ENCODE data around the gene PNMA8C. TPM values are rescaled to one million over a fixed set of nuclear protein-coding genes. Genes with fewer than 3 reads are reported as not detected.
A peak's percentile ranks its signal among the peaks of the same experiment; 100 is the strongest.

Gene PNMA8C
- total RNA-seq (under 1 TPM in 3 of 4 donors, not detected in 1; 0.27 to 0.36 (median 0.28) TPM), polyA plus RNA-seq (under 1 TPM in 2 of 3 donors, not detected in 1; 0.23 to 0.25 TPM)

- no peaks in the 10 kb centered on the region for H3K9me3 ChIP-seq
- H3K4me1 ChIP-seq = peaks cover 0 to 24% (median 15%) of the 10 kb centered on the region in 4 donors
- peak; percentile 82 for DNase-seq
- TF ChIP-seq POLR2A (IDR thresholded peaks at IDR 0.05) (no peak), EP300 (IDR thresholded peaks at IDR 0.05) (no peak), POLR2AphosphoS5 (IDR thresholded peaks at IDR 0.05) (no peak), CTCF (IDR thresholded peaks at IDR 0.05) (no peak)
- H3K4me3 ChIP-seq = peak within 1 kb of the TSS in 3 of 4 donors; percentile 6 to 38 (median 31)
- peaks cover 0 to 56% (median 26%) of the 10 kb centered on the region in 3 donors for H3K27me3 ChIP-seq
- no peaks in the 10 kb centered on the region for H3K36me3 ChIP-seq
- intact Hi-C loops (cut with DNase I) = no loop called here
- WGBS, 2 donors = 28 to 29% methylated on average over 52 of the region's 52 CpGs
- peak within 1 kb of the TSS in 1 of 4 donors; percentile 9 for H3K27ac ChIP-seq
These were observed at the start of gene PNMA8C for GRCh38 chr19:46428239-46429135. Gene PNMA8C (minus strand): TSS chr19:46428936. CDS start chr19:46428359, 577 bp downstream.

GRCh38 chr19:46475986-46476385, 47.2 kb upstream of the PNMA8C start:
- no peak for TF ChIP-seq POLR2A (IDR thresholded peaks at IDR 0.05)
- no peak for TF ChIP-seq POLR2AphosphoS5 (IDR thresholded peaks at IDR 0.05)
- no peak for TF ChIP-seq EP300 (IDR thresholded peaks at IDR 0.05)
- no peak for TF ChIP-seq CTCF (IDR thresholded peaks at IDR 0.05)
- Histone ChIP-seq H3K27me3 (peaks cover 0 to 14% (median 0%) of the 10 kb centered on the region in 3 donors), H3K4me1 (peaks cover 0 to 21% (median 12%) of the 10 kb centered on the region in 4 donors), H3K9me3 (no peaks in the 10 kb centered on the region), H3K4me3 (no peak overlapping the region), H3K36me3 (no peaks in the 10 kb centered on the region), H3K27ac (no peak overlapping the region)
- no peak for DNase-seq
- WGBS, 2 donors = 39 to 60% methylated on average over 2 of the region's 2 CpGs
- intact Hi-C loops (cut with DNase I) = no loop called here

- Histone ChIP-seq H3K27me3 (peaks cover 0 to 7% (median 0%) of the 10 kb centered on the region in 3 donors), H3K27ac (no peak overlapping the region), H3K9me3 (no peaks in the 10 kb centered on the region), H3K4me3 (no peak overlapping the region), H3K36me3 (no peaks in the 10 kb centered on the region), H3K4me1 (peaks cover 0 to 14% (median 13%) of the 10 kb centered on the region in 4 donors)
- no peak for DNase-seq
- intact Hi-C loops (cut with DNase I) = no loop called here
- no peak for TF ChIP-seq POLR2A (IDR thresholded peaks at IDR 0.05)
- no peak for TF ChIP-seq CTCF (IDR thresholded peaks at IDR 0.05)
- no peak for TF ChIP-seq POLR2AphosphoS5 (IDR thresholded peaks at IDR 0.05)
- TF ChIP-seq EP300 (IDR thresholded peaks at IDR 0.05) = no peak
- WGBS, 2 donors = 50 to 72% methylated on average over 8 of the region's 8 CpGs
These were observed 45.5 kb upstream of the PNMA8C start for GRCh38 chr19:46474211-46474610.

- H3K27me3 ChIP-seq = peaks cover 0 to 6% (median 0%) of the 10 kb centered on the region in 3 donors
- H3K27ac ChIP-seq = no peak overlapping the region
- TF ChIP-seq CTCF (IDR thresholded peaks at IDR 0.05) (no peak), POLR2AphosphoS5 (IDR thresholded peaks at IDR 0.05) (no peak), EP300 (IDR thresholded peaks at IDR 0.05) (no peak), POLR2A (IDR thresholded peaks at IDR 0.05) (no peak)
- H3K4me3 ChIP-seq = no peak overlapping the region
- no peaks in the 10 kb centered on the region for H3K9me3 ChIP-seq
- DNase-seq = no peak
- no peaks in the 10 kb centered on the region for H3K36me3 ChIP-seq
- peaks cover 0 to 14% (median 13%) of the 10 kb centered on the region in 4 donors for H3K4me1 ChIP-seq
- 70 to 85% methylated on average over 4 of the region's 4 CpGs for WGBS, 2 donors
- intact Hi-C loops (cut with DNase I) = no loop called here
These were observed 43.9 kb upstream of the PNMA8C start for GRCh38 chr19:46472592-46472991.
